GM12891 (cell line): Measurements from ENCODE around the gene SPAG17.

Experiments used
- POLR2A ChIP-seq: IDR thresholded peaks from 2 replicates; pipeline ENCODE4 v1.6.1; 2011; ENCODE audit warnings: low read depth, low read length, control low read depth
- POLR2AphosphoS5 ChIP-seq: IDR thresholded peaks from 2 replicates; pipeline ENCODE4 v1.6.1; 2011; ENCODE audit warnings: low read depth, low read length, control low read depth
- TAF1 ChIP-seq: IDR thresholded peaks from 2 replicates; pipeline ENCODE4 v1.6.1; 2011; ENCODE audit warnings: low read depth, low read length, control low read depth

DNA sequence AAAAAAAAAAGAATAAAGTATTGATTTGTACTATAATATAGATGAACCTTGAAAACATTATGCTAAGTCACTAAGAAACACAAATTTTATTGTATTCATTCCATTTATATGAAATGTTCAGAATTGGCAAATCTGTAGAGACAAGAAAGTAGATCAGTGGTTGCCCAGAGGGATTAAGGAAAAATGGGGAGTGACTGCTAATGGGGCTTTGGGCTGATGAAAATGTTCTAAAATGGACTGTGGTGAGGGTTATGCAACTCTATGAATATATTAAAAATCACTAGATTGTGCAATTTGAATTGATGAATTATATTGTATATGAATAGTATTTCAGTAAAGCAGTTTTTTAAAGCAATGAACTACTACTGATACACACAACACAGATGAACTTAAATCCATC, 265.7 kb downstream of the SPAG17 start:
- TF ChIP-seq POLR2A (no peak), TAF1 (no peak), POLR2AphosphoS5 (no peak)
